HG03039 (cell line): ENCODE data around the gene MYF5.

ENCODE experiments used
- ATAC-seq: cut with Tn5 transposase; IDR thresholded peaks from one replicate; pipeline ENCODE4 v1.9.1; 2021; ENCODE audit warnings: mild to moderate bottlenecking, moderate library complexity; ENCODE audit not compliant: unreplicated experiment

Gene MYF5

GRCh38 chr12:80707126-80707829 is 9.4 kb upstream of the MYF5 start, which contains the start of gene MYF6:
Gene MYF6 (plus strand): TSS chr12:80707634. CDS start chr12:80707720, 86 bp downstream.
- ATAC-seq, result no peak

GRCh38 chr12:80707830-80708258 is 8.9 kb upstream of the MYF5 start:
- ATAC-seq, result no peak

DNA sequence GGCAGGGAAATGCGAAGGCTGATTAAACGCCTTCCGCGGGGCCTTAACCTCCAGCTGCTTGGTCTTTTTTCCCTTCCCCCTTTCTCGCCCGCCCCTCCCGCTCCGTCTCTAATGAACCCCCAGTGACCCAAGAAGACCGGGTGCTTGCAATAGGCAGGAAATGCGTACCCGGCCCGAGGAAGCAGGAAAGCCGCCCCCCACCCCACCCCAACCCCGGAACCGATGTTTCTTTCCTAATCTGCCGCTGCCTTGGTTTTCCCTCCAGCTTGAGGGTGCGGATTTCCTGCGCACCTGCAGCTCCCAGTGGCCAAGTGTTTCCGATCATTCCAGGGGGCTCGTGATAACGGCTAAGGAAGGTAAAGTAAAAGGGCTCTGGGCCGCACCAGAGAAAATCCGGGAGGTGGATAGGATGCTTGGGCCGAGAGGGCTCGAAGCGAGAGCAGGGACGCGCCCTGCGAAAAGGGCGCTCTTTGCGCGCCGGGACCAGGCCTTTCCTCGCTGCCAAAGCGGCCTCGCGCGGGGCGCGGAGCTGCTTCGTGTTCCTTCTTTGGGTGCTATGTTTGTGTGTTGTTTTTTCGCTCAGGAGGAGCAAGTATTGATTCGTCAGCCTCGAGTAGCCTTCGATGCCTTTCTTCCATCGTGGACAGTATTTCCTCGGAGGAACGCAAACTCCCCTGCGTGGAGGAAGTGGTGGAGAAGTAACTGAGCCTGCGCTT is 8.3 kb upstream of the MYF5 start:
- no peak for ATAC-seq

GRCh38 chr12:80708975-80709328 is 7.8 kb upstream of the MYF5 start:
- ATAC-seq, result no peak

- ATAC-seq, result no peak
These were observed 6.6 kb upstream of the MYF5 start for GRCh38 chr12:80709811-80710726.

GRCh38 chr12:80710727-80711449 is 5.8 kb upstream of the MYF5 start:
- no peak for ATAC-seq

DNA sequence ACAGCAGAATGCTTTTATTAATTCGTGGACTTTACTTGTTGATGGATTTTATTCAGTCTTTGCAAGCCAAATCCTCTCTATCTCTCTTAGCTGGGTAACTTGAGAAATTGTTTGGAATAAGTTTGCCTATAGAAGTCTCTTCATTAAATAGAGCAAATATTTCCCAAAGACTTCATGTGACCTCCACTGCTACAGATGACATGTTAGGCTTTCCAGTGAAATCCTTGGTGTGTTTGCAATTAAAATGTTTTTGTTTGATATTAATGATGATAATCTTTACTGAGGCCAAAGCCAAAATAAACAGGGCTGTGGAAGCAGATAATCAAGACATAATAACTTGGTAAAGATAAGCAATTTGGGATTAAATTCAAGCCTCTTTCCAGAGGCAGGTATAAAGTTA is 4.8 kb upstream of the MYF5 start:
- ATAC-seq, result no peak

GRCh38 chr12:80712866-80713265 is 3.8 kb upstream of the MYF5 start:
- ATAC-seq, result no peak

GRCh38 chr12:80713419-80713818 is 3.3 kb upstream of the MYF5 start:
- no peak for ATAC-seq

DNA sequence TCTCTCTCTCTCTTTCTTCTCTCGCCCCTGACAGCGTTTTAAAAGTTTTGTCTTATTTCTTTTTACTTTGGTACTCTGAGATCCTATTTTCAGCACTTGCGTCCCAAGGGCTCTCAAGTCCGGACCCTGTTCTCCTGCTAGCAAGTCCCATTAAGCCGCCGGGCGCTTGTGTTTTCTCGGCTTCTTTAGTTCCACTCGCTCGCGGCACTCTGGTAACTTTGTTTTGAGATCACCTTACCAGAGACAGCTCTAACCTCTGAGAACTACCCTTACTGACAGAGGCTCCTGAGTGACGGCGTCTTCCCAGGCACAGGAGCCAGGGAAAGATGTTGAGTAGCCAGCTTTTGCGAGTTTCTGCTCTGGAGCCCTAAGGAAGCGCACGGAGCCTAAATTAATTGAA is 2.7 kb upstream of the MYF5 start:
- no peak for ATAC-seq

DNA sequence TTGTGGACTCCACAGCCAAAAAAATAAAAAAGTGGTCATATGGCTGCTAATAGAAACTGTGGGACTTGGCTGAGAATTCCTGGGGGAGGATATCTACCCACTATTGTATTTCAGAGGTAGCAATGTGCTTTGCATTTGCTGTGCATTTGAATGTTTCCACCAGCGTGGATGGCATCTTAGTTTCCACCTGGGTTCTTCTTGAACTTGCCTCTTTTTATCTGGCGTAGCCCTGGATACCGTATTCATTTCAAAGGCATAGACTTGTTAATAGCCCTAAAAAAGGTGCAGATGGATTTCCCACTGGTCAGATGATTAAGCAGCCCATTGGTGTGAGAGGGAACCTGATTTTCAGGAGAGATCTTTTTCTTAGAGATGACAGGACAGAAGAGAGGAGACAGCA is 1.9 kb upstream of the MYF5 start:
- ATAC-seq, result no peak

GRCh38 chr12:80715713-80716249 is 931 bp upstream of the MYF5 start:
- no peak for ATAC-seq

DNA sequence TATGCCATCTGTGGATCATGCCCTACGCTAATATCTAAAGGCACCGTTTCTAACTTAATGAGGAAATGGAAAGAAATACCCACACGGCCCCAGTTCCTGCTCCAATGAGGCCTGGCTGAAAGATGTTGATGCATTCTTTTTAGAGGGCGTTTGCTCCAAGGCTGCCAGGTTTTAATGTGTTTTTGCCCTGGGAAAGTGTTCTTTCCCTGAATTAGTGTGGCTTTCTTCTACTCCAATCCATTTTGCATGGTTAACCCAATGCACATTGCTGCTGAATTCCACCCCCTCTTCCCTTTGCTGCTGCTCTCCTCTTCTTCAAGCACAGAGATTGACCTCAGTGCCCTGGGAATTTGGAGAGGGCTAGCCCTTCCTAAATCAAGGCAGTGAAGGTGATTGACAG is 1.1 kb downstream of the MYF5 start:
- ATAC-seq, result no peak

DNA sequence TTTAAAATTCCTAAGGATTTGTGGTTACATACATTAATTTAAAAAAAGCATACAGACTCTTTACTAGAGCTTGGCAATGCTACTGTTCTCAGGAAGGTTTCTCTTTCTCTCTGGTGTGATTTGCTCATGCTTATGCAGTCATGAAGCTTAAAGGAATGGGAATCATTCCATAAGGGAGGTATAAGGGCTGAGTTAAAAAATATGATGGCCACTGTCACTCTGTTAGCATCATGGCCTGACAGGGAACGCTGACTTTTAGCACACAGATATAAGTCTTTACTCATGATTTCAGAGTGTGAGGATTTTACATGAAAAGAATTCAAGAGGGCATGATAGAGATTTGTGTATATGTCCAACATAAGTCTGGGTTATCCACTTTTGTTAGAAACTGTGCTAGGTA is 3.8 kb downstream of the MYF5 start:
- ATAC-seq, result no peak

DNA sequence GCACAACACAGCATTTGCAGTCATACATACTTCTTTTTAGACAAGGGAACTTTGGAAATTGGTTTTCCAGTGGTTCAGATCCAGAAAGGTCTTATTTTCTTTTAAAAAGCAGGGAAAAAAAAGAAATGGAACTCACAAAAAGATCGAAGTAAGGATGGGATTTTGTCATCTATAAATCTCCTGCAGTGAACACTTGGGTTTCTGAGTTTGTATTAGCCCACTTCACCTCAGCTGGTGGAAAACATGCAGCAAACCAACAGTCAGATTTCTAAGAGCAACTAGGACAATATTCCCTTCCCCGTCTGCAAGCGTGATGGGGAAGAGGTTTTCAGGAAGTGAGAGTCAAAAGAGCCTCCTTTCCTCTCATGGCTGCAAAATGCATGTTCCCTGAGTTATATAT is 4.6 kb downstream of the MYF5 start:
- ATAC-seq, result no peak

GRCh38 chr12:80745851-80746505 is 29.3 kb downstream of the MYF5 start:
- no peak for ATAC-seq

- no peak for ATAC-seq
These were observed 31.1 kb downstream of the MYF5 start for GRCh38 chr12:80747800-80748199.

GRCh38 chr12:80749456-80749855 is 32.7 kb downstream of the MYF5 start:
- ATAC-seq, result no peak

- no peak for ATAC-seq
These were observed 35.8 kb downstream of the MYF5 start for GRCh38 chr12:80752464-80752863.

GRCh38 chr12:80754274-80754673 is 37.6 kb downstream of the MYF5 start:
- no peak for ATAC-seq
